Ascending aorta (tissue), 2 donors: ENCODE measurements around the gene PRIMA1. TPM values are rescaled to one million over a fixed set of nuclear protein-coding genes. Genes with fewer than 3 reads are reported as not detected.

Experiments used
- DNase-seq, 2 donors: peaks; one replicate each; pipeline ENCODE4 v3.0.0-alpha.2; 2019; ENCODE audit warnings: low spot score in 2 of 2
- H3K27ac ChIP-seq, 2 donors: fragments of 200-600 bp; sonication (generic); one replicate each; pipeline ENCODE4 v1.5.1; 2016 to 2017; ENCODE audit warnings: mild to moderate bottlenecking in 1 of 2
- H3K27me3 ChIP-seq: fragments of 200-600 bp; sonication (generic); one replicate; pipeline ENCODE4 v1.5.1; 2017
- H3K36me3 ChIP-seq, 2 donors: fragments of 200-600 bp; sonication (generic); one replicate each; pipeline ENCODE4 v1.5.1; 2016
- H3K4me1 ChIP-seq, 2 donors: fragments of 200-600 bp; sonication (generic); one replicate each; pipeline ENCODE4 v1.5.1; 2016 to 2017; ENCODE audit warnings: mild to moderate bottlenecking in 1 of 2
- H3K4me3 ChIP-seq, 2 donors: fragments of 200-600 bp; sonication (generic); one replicate each; pipeline ENCODE4 v1.5.1; 2016 to 2017; ENCODE audit warnings: mild to moderate bottlenecking in 1 of 2
- H3K9me3 ChIP-seq, 2 donors: fragments of 200-600 bp; sonication (generic); one replicate each; pipeline ENCODE4 v1.5.1; 2016
- CTCF ChIP-seq, 3 experiments: fragments of 200-600 bp in 2 of 3; fragments of 450-650 bp in 1 of 3; sonication (generic) in 2 of 3; IDR thresholded peaks; one replicate each; pipeline ENCODE4 v1.5.1; 2016 to 2019; ENCODE audit warnings: antibody characterized with exemption in 3 of 3, mild to moderate bottlenecking in 1 of 3, moderate library complexity in 1 of 3
- intact Hi-C: fragments of 100-400 bp; cut with DNase I; formaldehyde crosslinking; loops from one replicate; pipeline ENCODE4 v1.15.1; 2023
- total RNA-seq: library from RNA; depleted of rRNA; stranded (reverse); fragments of >200 nt; gene quantifications from one replicate; pipeline ENCODE4 v1.1.0, GENCODE V29; 2016

PRIMA1 gene
- total RNA-seq, 1 donor from 2014 or later, result 9.4 TPM

GRCh38 chr14:93705513-93706156, 82.7 kb downstream of the PRIMA1 start:
- Histone ChIP-seq H3K27me3 (no peaks in the 10 kb centered on the region), H3K4me3 (no peak overlapping the region), H3K9me3 (no peaks in the 10 kb centered on the region), H3K36me3 (no peaks in the 10 kb centered on the region), H3K27ac (no peak overlapping the region), H3K4me1 (no peaks in the 10 kb centered on the region)
- intact Hi-C loops, result no loop called here
- TF ChIP-seq CTCF (IDR thresholded peaks at IDR 0.05), result no peak
- DNase-seq, result no peak

- no peaks in the 10 kb centered on the region for H3K27me3 ChIP-seq
- no peak overlapping the region for H3K27ac ChIP-seq
- intact Hi-C loops, result no loop called here
- no peak overlapping the region for H3K4me3 ChIP-seq
- H3K36me3 ChIP-seq, result no peaks in the 10 kb centered on the region
- no peak for DNase-seq
- peaks cover 0 to 9% of the 10 kb centered on the region in 2 donors for H3K9me3 ChIP-seq
- H3K4me1 ChIP-seq, result no peaks in the 10 kb centered on the region
- TF ChIP-seq CTCF (IDR thresholded peaks at IDR 0.05), result no peak
Measured at GRCh38 chr14:93703941-93704340, 84.3 kb downstream of the PRIMA1 start.

- Histone ChIP-seq H3K27me3 (no peaks in the 10 kb centered on the region), H3K4me1 (no peaks in the 10 kb centered on the region), H3K27ac (no peak overlapping the region), H3K4me3 (no peak overlapping the region), H3K9me3 (peaks cover 0 to 11% of the 10 kb centered on the region in 2 donors), H3K36me3 (no peaks in the 10 kb centered on the region)
- TF ChIP-seq CTCF (IDR thresholded peaks at IDR 0.05), result no peak
- no peak for DNase-seq
- intact Hi-C loops, result no loop called here
Measured at GRCh38 chr14:93702946-93703345, 85.3 kb downstream of the PRIMA1 start.

GRCh38 chr14:93701562-93701961, 86.7 kb downstream of the PRIMA1 start:
- Histone ChIP-seq H3K36me3 (no peaks in the 10 kb centered on the region), H3K4me3 (no peak overlapping the region), H3K9me3 (peaks cover 0 to 11% of the 10 kb centered on the region in 2 donors), H3K4me1 (no peaks in the 10 kb centered on the region), H3K27ac (no peak overlapping the region), H3K27me3 (no peaks in the 10 kb centered on the region)
- DNase-seq, result no peak
- intact Hi-C loops, result no loop called here
- no peak for TF ChIP-seq CTCF (IDR thresholded peaks at IDR 0.05)

GRCh38 chr14:93700928-93701327, 87.4 kb downstream of the PRIMA1 start:
- no peaks in the 10 kb centered on the region for H3K27me3 ChIP-seq
- H3K4me3 ChIP-seq, result no peak overlapping the region
- H3K4me1 ChIP-seq, result no peaks in the 10 kb centered on the region
- intact Hi-C loops, result no loop called here
- H3K27ac ChIP-seq, result no peak overlapping the region
- no peak for TF ChIP-seq CTCF (IDR thresholded peaks at IDR 0.05)
- H3K36me3 ChIP-seq, result no peaks in the 10 kb centered on the region
- no peak for DNase-seq
- peaks cover 0 to 11% of the 10 kb centered on the region in 2 donors for H3K9me3 ChIP-seq

GRCh38 chr14:93693914-93694313, 94.4 kb downstream of the PRIMA1 start:
- peaks cover 0 to 2% of the 10 kb centered on the region in 2 donors for H3K9me3 ChIP-seq
- DNase-seq, result no peak
- no peaks in the 10 kb centered on the region for H3K27me3 ChIP-seq
- no peak overlapping the region for H3K4me3 ChIP-seq
- intact Hi-C loops, result no loop called here
- no peak overlapping the region for H3K27ac ChIP-seq
- no peaks in the 10 kb centered on the region for H3K36me3 ChIP-seq
- no peaks in the 10 kb centered on the region for H3K4me1 ChIP-seq
- TF ChIP-seq CTCF (IDR thresholded peaks at IDR 0.05), result no peak
